Occipital lobe (tissue), 2 donors: Measurements from ENCODE around the gene RHOBTB1. TPM values are rescaled to one million over a fixed set of nuclear protein-coding genes. Genes with fewer than 3 reads are reported as not detected.

Experiments
- DNase-seq: peaks from one replicate; lab custom pipeline; 2025; lab: John Stamatoyannopoulos, UW
- total RNA-seq: library from RNA; depleted of rRNA; stranded (reverse); fragments of >200 nt; gene quantifications from one replicate; pipeline ENCODE4 v1.2.3, GENCODE V29; 2014

The RHOBTB1 gene
- total RNA-seq, 1 donor from 2014 or later: 40.6 TPM

- DNase-seq: peak; percentile 46
These were observed 1.1 kb downstream of the RHOBTB1 start for GRCh38 chr10:60942788-60943315.

GRCh38 chr10:60942134-60942787 is 1.7 kb downstream of the RHOBTB1 start:
- no peak for DNase-seq

- DNase-seq: no peak
These were observed 3.5 kb downstream of the RHOBTB1 start for GRCh38 chr10:60940446-60940845.

GRCh38 chr10:60937784-60938654 is 6.0 kb downstream of the RHOBTB1 start:
- DNase-seq: no peak

- DNase-seq: peak; percentile 29
These were observed 7.0 kb downstream of the RHOBTB1 start for GRCh38 chr10:60937022-60937421.

- no peak for DNase-seq
These were observed 9.5 kb downstream of the RHOBTB1 start for GRCh38 chr10:60934215-60935175.

- DNase-seq: no peak
These were observed 11.2 kb downstream of the RHOBTB1 start for GRCh38 chr10:60932756-60933155.

GRCh38 chr10:60930237-60930636 is 13.7 kb downstream of the RHOBTB1 start:
- no peak for DNase-seq

GRCh38 chr10:60921633-60922032 is 22.4 kb downstream of the RHOBTB1 start:
- DNase-seq: no peak

GRCh38 chr10:60920479-60920878 is 23.5 kb downstream of the RHOBTB1 start:
- no peak for DNase-seq

- DNase-seq: no peak
These were observed 24.4 kb downstream of the RHOBTB1 start for GRCh38 chr10:60919551-60919950.

- no peak for DNase-seq
These were observed 26.4 kb downstream of the RHOBTB1 start for GRCh38 chr10:60917331-60918280.

- DNase-seq: no peak
These were observed 28.0 kb downstream of the RHOBTB1 start for GRCh38 chr10:60916025-60916424.

- DNase-seq: no peak
These were observed 29.3 kb downstream of the RHOBTB1 start for GRCh38 chr10:60914690-60915141.

GRCh38 chr10:60913657-60914056 is 30.3 kb downstream of the RHOBTB1 start:
- no peak for DNase-seq

- DNase-seq: no peak
These were observed 30.9 kb downstream of the RHOBTB1 start for GRCh38 chr10:60913071-60913470.

- DNase-seq: no peak
These were observed 32.3 kb downstream of the RHOBTB1 start for GRCh38 chr10:60911715-60912114.

GRCh38 chr10:60911216-60911615 is 32.8 kb downstream of the RHOBTB1 start:
- peak; percentile 42 for DNase-seq

GRCh38 chr10:60910543-60910942 is 33.4 kb downstream of the RHOBTB1 start:
- DNase-seq: no peak

GRCh38 chr10:60908896-60909295 is 35.1 kb downstream of the RHOBTB1 start:
- no peak for DNase-seq
